GM23338 (cell line): Measurements from ENCODE around the gene DPF1. TPM values are rescaled to one million over a fixed set of nuclear protein-coding genes. Genes with fewer than 3 reads are reported as not detected.
A peak's percentile ranks its signal among the peaks of the same experiment; 100 is the strongest.

ENCODE experiments used
- ATAC-seq: fragments of 200-7000 bp; cut with Tn5 transposase; 3 replicates; pipeline ENCODE4 v1.9.1; 2020
- DNase-seq: peaks from one replicate; pipeline ENCODE4 v3.0.0-alpha.2; 2015; ENCODE audit warnings: low spot score
- H2AFZ ChIP-seq: fragments of 200-600 bp; sonication (generic); 2 replicates; pipeline ENCODE4 v1.8.0; 2016; ENCODE audit warnings: antibody characterized with exemption, mild to moderate bottlenecking, moderate library complexity
- H3F3A ChIP-seq: fragments of 200-600 bp; sonication (generic); replicated peaks from 2 replicates; pipeline ENCODE4 v1.8.0; 2017; ENCODE audit warnings: antibody characterized with exemption, mixed run types, low read depth
- H3K27ac ChIP-seq: fragments of 200-600 bp; sonication (generic); 2 replicates; pipeline ENCODE4 v1.6.1; 2016; ENCODE audit warnings: low read depth
- H3K27me3 ChIP-seq: fragments of 200-600 bp; sonication (generic); 2 replicates; pipeline ENCODE4 v1.8.0; 2016; ENCODE audit warnings: mild to moderate bottlenecking, mixed run types, moderate library complexity; ENCODE audit not compliant: insufficient read depth
- H3K36me3 ChIP-seq: fragments of 200-600 bp; sonication (generic); 2 replicates; pipeline ENCODE4 v1.8.0; 2016; ENCODE audit warnings: mild to moderate bottlenecking; ENCODE audit not compliant: insufficient read depth
- H3K4me1 ChIP-seq: fragments of 200-600 bp; sonication (generic); 2 replicates; pipeline ENCODE4 v1.8.0; 2016; ENCODE audit warnings: mild to moderate bottlenecking, moderate library complexity; ENCODE audit not compliant: insufficient read depth
- H3K4me2 ChIP-seq: fragments of 200-600 bp; sonication (generic); 2 replicates; pipeline ENCODE4 v1.7.1; 2017; ENCODE audit warnings: mixed run types
- H3K4me3 ChIP-seq: fragments of 200-600 bp; sonication (generic); 2 replicates; pipeline ENCODE4 v1.6.1; 2016; ENCODE audit warnings: mixed run types
- H3K79me2 ChIP-seq: fragments of 200-600 bp; sonication (generic); replicated peaks from 2 replicates; pipeline ENCODE4 v1.8.0; 2017; ENCODE audit warnings: mild to moderate bottlenecking; ENCODE audit not compliant: insufficient read depth
- H3K9me2 ChIP-seq: fragments of 200-600 bp; sonication (generic); 2 replicates; pipeline ENCODE4 v1.8.0; 2017; ENCODE audit not compliant: insufficient read depth
- H4K20me1 ChIP-seq: fragments of 200-600 bp; sonication (generic); replicated peaks from 2 replicates; pipeline ENCODE4 v1.8.0; 2017; ENCODE audit warnings: mild to moderate bottlenecking; ENCODE audit not compliant: insufficient read depth
- H3K27ac Mint-ChIP-seq: 2 replicates; pipeline ENCODE4 v1.8.0; 2020; ENCODE audit warnings: inconsistent platforms, mild to moderate bottlenecking, moderate library complexity, mixed read lengths
- H3K27me3 Mint-ChIP-seq: 3 replicates; pipeline ENCODE4 v1.8.0; 2022; ENCODE audit warnings: low read depth, mild to moderate bottlenecking, moderate library complexity, mixed read lengths, inconsistent platforms; ENCODE audit not compliant: insufficient read depth, poor library complexity
- H3K36me3 Mint-ChIP-seq: 3 replicates; pipeline ENCODE4 v1.8.0; 2021; ENCODE audit warnings: low read depth, mild to moderate bottlenecking, inconsistent platforms, moderate library complexity, mixed read lengths
- H3K4me1 Mint-ChIP-seq: 3 replicates; pipeline ENCODE4 v1.8.0; 2020; ENCODE audit warnings: mild to moderate bottlenecking, inconsistent platforms, mixed read lengths
- H3K4me3 Mint-ChIP-seq: 3 replicates; pipeline ENCODE4 v1.8.0; 2021; ENCODE audit warnings: moderate library complexity, mild to moderate bottlenecking, inconsistent platforms, mixed read lengths
- H3K9me3 Mint-ChIP-seq: 3 replicates; pipeline ENCODE4 v1.8.0; 2020; ENCODE audit warnings: moderate library complexity, mild to moderate bottlenecking, inconsistent platforms, mixed read lengths
- EZH2phosphoT487 ChIP-seq: fragments of 200-600 bp; sonication (generic); IDR thresholded peaks from one replicate; pipeline ENCODE4 v1.8.1; 2018; ENCODE audit warnings: antibody characterized with exemption; ENCODE audit not compliant: unreplicated experiment
- JUNB ChIP-seq: IDR thresholded peaks from one replicate; pipeline ENCODE4 v1.6.1; 2016; ENCODE audit warnings: antibody characterized with exemption; ENCODE audit not compliant: unreplicated experiment
- NANOG ChIP-seq: IDR thresholded peaks from 2 replicates; pipeline ENCODE4 v1.6.1; 2016; ENCODE audit warnings: antibody characterized with exemption, borderline replicate concordance
- POLR2AphosphoS5 ChIP-seq: IDR thresholded peaks from 2 replicates; pipeline ENCODE4 v1.6.1; 2016; ENCODE audit warnings: antibody characterized with exemption, low read depth
- STAT1 ChIP-seq: IDR thresholded peaks from one replicate; pipeline ENCODE4 v1.6.1; 2016; ENCODE audit warnings: antibody characterized with exemption; ENCODE audit not compliant: unreplicated experiment
- ZNF114 ChIP-seq: fragments of 250-450 bp; sonication (Bioruptor Pico); IDR thresholded peaks from 2 replicates; pipeline ENCODE4 v1.5.0; 2020; ENCODE audit warnings: mild to moderate bottlenecking, moderate library complexity
- polyA plus RNA-seq: library from polyadenylated mRNA; unstranded; fragments of >200 nt; fragmentation: Nextera tagmentation; extraction: Ambion mirVana; gene quantifications from 2 replicates; pipeline ENCODE4 v1.2.1, GENCODE V29; 2016
- total RNA-seq: library from RNA; depleted of rRNA; stranded (reverse); fragments of >200 nt; shearing (Covaris generic); gene quantifications from 2 replicates; pipeline ENCODE4 v1.2.3, GENCODE V29; 2014
- TF ChIP-seq, protein P1 (sequence below): fragments of 250-450 bp; sonication (Bioruptor Pico); IDR thresholded peaks from 2 replicates; pipeline ENCODE4 v1.5.0; 2020; ENCODE audit warnings: mild to moderate bottlenecking, moderate library complexity
- TF ChIP-seq, protein P2 (sequence below): IDR thresholded peaks from one replicate; pipeline ENCODE4 v1.6.1; 2018; ENCODE audit warnings: antibody characterized with exemption; ENCODE audit not compliant: unreplicated experiment

DPF1 gene
- total and polyA plus RNA-seq, 2 experiments from 2014 or later = 8.3 to 11.7 TPM

DNA sequence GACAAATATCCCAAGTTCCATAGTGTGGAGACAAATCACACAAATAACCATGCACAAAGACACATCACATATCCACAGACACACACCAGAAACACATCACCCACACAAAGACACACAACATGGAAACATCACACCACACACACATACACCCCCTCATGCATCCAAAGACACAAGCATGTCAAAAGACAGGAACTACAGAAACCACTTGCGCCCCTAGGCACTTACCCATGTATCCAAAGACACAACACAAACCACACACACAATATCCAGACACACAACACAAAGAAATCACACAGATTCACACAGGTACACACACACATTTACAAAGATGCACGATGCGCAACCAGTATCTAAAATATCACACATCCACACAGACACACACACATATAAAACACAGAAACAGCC, 901 bp downstream of the DPF1 start (continued):
- TF ChIP-seq, protein P1, sequence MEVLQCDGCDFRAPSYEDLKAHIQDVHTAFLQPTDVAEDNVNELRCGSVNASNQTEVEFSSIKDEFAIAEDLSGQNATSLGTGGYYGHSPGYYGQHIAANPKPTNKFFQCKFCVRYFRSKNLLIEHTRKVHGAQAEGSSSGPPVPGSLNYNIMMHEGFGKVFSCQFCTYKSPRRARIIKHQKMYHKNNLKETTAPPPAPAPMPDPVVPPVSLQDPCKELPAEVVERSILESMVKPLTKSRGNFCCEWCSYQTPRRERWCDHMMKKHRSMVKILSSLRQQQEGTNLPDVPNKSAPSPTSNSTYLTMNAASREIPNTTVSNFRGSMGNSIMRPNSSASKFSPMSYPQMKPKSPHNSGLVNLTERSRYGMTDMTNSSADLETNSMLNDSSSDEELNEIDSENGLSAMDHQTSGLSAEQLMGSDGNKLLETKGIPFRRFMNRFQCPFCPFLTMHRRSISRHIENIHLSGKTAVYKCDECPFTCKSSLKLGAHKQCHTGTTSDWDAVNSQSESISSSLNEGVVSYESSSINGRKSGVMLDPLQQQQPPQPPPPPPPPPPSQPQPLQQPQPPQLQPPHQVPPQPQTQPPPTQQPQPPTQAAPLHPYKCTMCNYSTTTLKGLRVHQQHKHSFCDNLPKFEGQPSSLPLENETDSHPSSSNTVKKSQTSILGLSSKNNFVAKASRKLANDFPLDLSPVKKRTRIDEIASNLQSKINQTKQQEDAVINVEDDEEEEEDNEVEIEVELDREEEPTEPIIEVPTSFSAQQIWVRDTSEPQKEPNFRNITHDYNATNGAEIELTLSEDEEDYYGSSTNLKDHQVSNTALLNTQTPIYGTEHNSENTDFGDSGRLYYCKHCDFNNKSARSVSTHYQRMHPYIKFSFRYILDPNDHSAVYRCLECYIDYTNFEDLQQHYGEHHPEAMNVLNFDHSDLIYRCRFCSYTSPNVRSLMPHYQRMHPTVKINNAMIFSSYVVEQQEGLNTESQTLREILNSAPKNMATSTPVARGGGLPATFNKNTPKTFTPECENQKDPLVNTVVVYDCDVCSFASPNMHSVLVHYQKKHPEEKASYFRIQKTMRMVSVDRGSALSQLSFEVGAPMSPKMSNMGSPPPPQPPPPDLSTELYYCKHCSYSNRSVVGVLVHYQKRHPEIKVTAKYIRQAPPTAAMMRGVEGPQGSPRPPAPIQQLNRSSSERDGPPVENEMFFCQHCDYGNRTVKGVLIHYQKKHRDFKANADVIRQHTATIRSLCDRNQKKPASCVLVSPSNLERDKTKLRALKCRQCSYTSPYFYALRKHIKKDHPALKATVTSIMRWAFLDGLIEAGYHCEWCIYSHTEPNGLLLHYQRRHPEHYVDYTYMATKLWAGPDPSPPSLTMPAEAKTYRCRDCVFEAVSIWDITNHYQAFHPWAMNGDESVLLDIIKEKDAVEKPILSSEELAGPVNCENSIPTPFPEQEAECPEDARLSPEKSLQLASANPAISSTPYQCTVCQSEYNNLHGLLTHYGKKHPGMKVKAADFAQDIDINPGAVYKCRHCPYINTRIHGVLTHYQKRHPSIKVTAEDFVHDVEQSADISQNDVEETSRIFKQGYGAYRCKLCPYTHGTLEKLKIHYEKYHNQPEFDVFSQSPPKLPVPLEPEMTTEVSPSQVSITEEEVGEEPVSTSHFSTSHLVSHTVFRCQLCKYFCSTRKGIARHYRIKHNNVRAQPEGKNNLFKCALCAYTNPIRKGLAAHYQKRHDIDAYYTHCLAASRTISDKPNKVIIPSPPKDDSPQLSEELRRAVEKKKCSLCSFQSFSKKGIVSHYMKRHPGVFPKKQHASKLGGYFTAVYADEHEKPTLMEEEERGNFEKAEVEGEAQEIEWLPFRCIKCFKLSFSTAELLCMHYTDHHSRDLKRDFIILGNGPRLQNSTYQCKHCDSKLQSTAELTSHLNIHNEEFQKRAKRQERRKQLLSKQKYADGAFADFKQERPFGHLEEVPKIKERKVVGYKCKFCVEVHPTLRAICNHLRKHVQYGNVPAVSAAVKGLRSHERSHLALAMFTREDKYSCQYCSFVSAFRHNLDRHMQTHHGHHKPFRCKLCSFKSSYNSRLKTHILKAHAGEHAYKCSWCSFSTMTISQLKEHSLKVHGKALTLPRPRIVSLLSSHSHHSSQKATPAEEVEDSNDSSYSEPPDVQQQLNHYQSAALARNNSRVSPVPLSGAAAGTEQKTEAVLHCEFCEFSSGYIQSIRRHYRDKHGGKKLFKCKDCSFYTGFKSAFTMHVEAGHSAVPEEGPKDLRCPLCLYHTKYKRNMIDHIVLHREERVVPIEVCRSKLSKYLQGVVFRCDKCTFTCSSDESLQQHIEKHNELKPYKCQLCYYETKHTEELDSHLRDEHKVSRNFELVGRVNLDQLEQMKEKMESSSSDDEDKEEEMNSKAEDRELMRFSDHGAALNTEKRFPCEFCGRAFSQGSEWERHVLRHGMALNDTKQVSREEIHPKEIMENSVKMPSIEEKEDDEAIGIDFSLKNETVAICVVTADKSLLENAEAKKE = no peak
- no peak for TF ChIP-seq POLR2AphosphoS5
- no peak for TF ChIP-seq ZNF114 (CRISPR knock-in tag)
- no peak for TF ChIP-seq EZH2phosphoT487

DNA sequence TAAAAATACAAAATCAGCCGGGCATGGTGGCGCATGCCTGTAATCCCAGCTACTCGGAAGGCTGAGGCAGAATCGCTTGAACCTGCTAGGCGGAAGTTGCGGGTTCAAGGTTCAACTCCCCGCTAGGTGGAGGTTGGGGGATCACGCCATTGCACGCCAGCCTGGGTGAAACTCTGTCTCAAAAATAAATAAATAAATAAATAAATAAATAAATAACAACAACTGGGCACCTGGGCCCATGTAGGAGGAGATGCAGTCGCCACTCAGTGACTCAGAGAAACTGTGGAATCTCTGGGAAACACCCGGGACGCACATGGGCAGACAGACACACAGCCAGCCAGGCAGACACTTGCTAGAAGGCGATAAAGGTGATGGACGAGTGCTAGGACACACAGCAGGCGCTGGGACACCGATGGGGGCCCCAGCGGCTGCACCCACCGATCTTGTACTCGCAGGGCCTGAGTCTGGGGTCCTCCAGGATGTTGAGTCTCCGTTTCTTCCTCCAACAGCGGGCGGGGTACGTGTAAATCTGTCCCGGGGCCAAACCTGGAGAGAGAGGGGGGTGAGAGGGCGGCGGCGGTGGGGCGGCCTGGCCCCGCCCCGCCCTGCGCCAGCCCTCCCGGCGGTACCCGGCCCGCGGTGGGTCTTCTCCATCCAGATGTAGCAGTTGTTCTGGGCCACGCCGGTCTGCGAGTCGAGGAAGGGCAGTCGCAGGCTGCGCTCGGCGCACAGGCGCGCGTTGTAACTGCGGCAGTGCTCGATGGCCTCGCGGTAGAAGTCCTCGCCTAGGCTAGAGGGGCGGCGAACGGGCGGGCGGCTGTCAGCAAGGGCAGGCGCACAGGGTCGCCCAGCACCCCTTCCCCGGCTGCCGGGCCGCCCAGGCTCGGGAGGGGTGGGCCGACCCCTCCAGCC, 1.8 kb downstream of the DPF1 start:
- H3K9me3 Mint-ChIP-seq = no peaks in the 10 kb centered on the region; the same call in none of the 3 replicates
- peak overlapping the region; percentile 38; the same call in 1 of the 2 replicates for H2AFZ ChIP-seq
- H4K20me1 ChIP-seq = 0 out of 2 replicates have a peak, but pooled peaks cover 6% of the 10 kb centered on the region
- peak; percentile 16 for ATAC-seq
- peak overlapping the region; percentile 72 for H3K4me3 ChIP-seq
- H3K27me3 ChIP-seq = 0 out of 2 replicates have a peak, but pooled peaks cover 4% of the 10 kb centered on the region
- H3K4me1 ChIP-seq = peaks cover 18% of the 10 kb centered on the region
- H3K79me2 ChIP-seq = peaks cover 8% of the 10 kb centered on the region
- peaks cover 21% of the 10 kb centered on the region for H3K36me3 Mint-ChIP-seq
- H3K4me1 Mint-ChIP-seq = peaks cover 20% of the 10 kb centered on the region
- no peak overlapping the region for H3K27ac Mint-ChIP-seq
- no peaks in the 10 kb centered on the region for H3K36me3 ChIP-seq
- H3F3A ChIP-seq = peaks cover 23% of the 10 kb centered on the region
- peaks cover 17% of the 10 kb centered on the region for H3K27me3 Mint-ChIP-seq
- H3K4me3 Mint-ChIP-seq = no peak overlapping the region; the same call in 2 of the 3 replicates
- DNase-seq = peak; percentile 69
- no peaks in the 10 kb centered on the region for H3K9me2 ChIP-seq
- no peak overlapping the region for H3K27ac ChIP-seq
- H3K4me2 ChIP-seq = peak overlapping the region; percentile 84
- TF ChIP-seq EZH2phosphoT487 (no peak), NANOG (no peak), ZNF114 (CRISPR knock-in tag) (no peak), STAT1 (no peak), JUNB (no peak), POLR2AphosphoS5 (peak; percentile 34; the same call in 1 of the 2 replicates)
- TF ChIP-seq, protein P2, sequence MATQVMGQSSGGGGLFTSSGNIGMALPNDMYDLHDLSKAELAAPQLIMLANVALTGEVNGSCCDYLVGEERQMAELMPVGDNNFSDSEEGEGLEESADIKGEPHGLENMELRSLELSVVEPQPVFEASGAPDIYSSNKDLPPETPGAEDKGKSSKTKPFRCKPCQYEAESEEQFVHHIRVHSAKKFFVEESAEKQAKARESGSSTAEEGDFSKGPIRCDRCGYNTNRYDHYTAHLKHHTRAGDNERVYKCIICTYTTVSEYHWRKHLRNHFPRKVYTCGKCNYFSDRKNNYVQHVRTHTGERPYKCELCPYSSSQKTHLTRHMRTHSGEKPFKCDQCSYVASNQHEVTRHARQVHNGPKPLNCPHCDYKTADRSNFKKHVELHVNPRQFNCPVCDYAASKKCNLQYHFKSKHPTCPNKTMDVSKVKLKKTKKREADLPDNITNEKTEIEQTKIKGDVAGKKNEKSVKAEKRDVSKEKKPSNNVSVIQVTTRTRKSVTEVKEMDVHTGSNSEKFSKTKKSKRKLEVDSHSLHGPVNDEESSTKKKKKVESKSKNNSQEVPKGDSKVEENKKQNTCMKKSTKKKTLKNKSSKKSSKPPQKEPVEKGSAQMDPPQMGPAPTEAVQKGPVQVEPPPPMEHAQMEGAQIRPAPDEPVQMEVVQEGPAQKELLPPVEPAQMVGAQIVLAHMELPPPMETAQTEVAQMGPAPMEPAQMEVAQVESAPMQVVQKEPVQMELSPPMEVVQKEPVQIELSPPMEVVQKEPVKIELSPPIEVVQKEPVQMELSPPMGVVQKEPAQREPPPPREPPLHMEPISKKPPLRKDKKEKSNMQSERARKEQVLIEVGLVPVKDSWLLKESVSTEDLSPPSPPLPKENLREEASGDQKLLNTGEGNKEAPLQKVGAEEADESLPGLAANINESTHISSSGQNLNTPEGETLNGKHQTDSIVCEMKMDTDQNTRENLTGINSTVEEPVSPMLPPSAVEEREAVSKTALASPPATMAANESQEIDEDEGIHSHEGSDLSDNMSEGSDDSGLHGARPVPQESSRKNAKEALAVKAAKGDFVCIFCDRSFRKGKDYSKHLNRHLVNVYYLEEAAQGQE = peak; percentile 6
